HUES64 (cell line): Measurements from ENCODE around the gene WHRN.

ENCODE experiments used
- H3K27ac ChIP-seq: 2 replicates; pipeline ENCODE4 v1.7.0; 2013; ENCODE audit warnings: low read depth, low read length, inconsistent platforms
- H3K27me3 ChIP-seq: 2 replicates; pipeline ENCODE4 v1.6.1; 2013; ENCODE audit warnings: mild to moderate bottlenecking, low read length; ENCODE audit not compliant: insufficient read depth
- H3K36me3 ChIP-seq: 2 replicates; pipeline ENCODE4 v1.6.1; 2013; ENCODE audit warnings: mild to moderate bottlenecking, low read length; ENCODE audit not compliant: insufficient read depth
- H3K4me1 ChIP-seq: 2 replicates; pipeline ENCODE4 v1.6.1; 2013; ENCODE audit warnings: mild to moderate bottlenecking, low read length, moderate library complexity; ENCODE audit not compliant: insufficient read depth
- H3K4me3 ChIP-seq: 2 replicates; pipeline ENCODE4 v1.5.1; 2013; ENCODE audit warnings: mild to moderate bottlenecking, low read length, moderate library complexity
- H3K9ac ChIP-seq: 2 replicates; pipeline ENCODE4 v1.6.1; 2013; ENCODE audit warnings: mild to moderate bottlenecking, low read depth, low read length
- H3K9me3 ChIP-seq: 2 replicates; pipeline ENCODE4 v1.6.1; 2013; ENCODE audit warnings: low read depth, low read length; ENCODE audit not compliant: insufficient read depth
- WGBS: fragments of 150-250, 120-280 bp; methylation state at CpG from one replicate; pipeline ENCODE4 v1.1.7; 2013; ENCODE audit warnings: missing lambda C conversion rate; 5-methylcytosine and 5-hydroxymethylcytosine counted together

Gene WHRN

GRCh38 chr9:114426046-114426948 lies 79.0 kb downstream of the WHRN start:
- 90% methylated on average over 18 of the region's 18 CpGs for WGBS
- Histone ChIP-seq H3K4me1 (no peaks in the 10 kb centered on the region), H3K27ac (no peak overlapping the region), H3K9ac (no peak overlapping the region), H3K9me3 (no peaks in the 10 kb centered on the region), H3K36me3 (no peaks in the 10 kb centered on the region), H3K4me3 (no peak overlapping the region), H3K27me3 (no peaks in the 10 kb centered on the region)

- H3K4me3 ChIP-seq = no peak overlapping the region
- no peaks in the 10 kb centered on the region for H3K36me3 ChIP-seq
- H3K9me3 ChIP-seq = no peaks in the 10 kb centered on the region
- WGBS = 91% methylated on average over 11 of the region's 11 CpGs
- H3K9ac ChIP-seq = no peak overlapping the region
- H3K4me1 ChIP-seq = no peaks in the 10 kb centered on the region
- H3K27ac ChIP-seq = no peak overlapping the region
- no peaks in the 10 kb centered on the region for H3K27me3 ChIP-seq
Measured at GRCh38 chr9:114425126-114425525, 80.1 kb downstream of the WHRN start.

- 91% methylated on average over 12 of the region's 12 CpGs for WGBS
- Histone ChIP-seq H3K4me1 (no peaks in the 10 kb centered on the region), H3K27ac (no peak overlapping the region), H3K27me3 (no peaks in the 10 kb centered on the region), H3K4me3 (no peak overlapping the region), H3K9me3 (no peaks in the 10 kb centered on the region), H3K9ac (no peak overlapping the region), H3K36me3 (no peaks in the 10 kb centered on the region)
Measured at GRCh38 chr9:114424126-114424525, 81.1 kb downstream of the WHRN start.

GRCh38 chr9:114423181-114423580 lies 82.1 kb downstream of the WHRN start:
- 90% methylated on average over 14 of the region's 14 CpGs for WGBS
- no peak overlapping the region for H3K9ac ChIP-seq
- no peaks in the 10 kb centered on the region for H3K36me3 ChIP-seq
- H3K4me1 ChIP-seq = no peaks in the 10 kb centered on the region
- H3K27me3 ChIP-seq = no peaks in the 10 kb centered on the region
- no peak overlapping the region for H3K4me3 ChIP-seq
- no peaks in the 10 kb centered on the region for H3K9me3 ChIP-seq
- H3K27ac ChIP-seq = no peak overlapping the region

- 87% methylated on average over 2 of the region's 2 CpGs for WGBS
- no peak overlapping the region for H3K9ac ChIP-seq
Measured at GRCh38 chr9:114421147-114421546, 84.1 kb downstream of the WHRN start.

GRCh38 chr9:114419796-114420195 lies 85.5 kb downstream of the WHRN start:
- Histone ChIP-seq H3K4me3 (no peak overlapping the region), H3K36me3 (no peaks in the 10 kb centered on the region)
- 94% methylated on average over 5 of the region's 8 CpGs for WGBS

More at GRCh38 chr9:114421147-114421546, 84.1 kb downstream of the WHRN start:
- no peak overlapping the region for H3K27ac ChIP-seq
- H3K4me1 ChIP-seq = no peaks in the 10 kb centered on the region
- no peak overlapping the region for H3K4me3 ChIP-seq
- no peaks in the 10 kb centered on the region for H3K27me3 ChIP-seq
- H3K36me3 ChIP-seq = no peaks in the 10 kb centered on the region
- no peaks in the 10 kb centered on the region for H3K9me3 ChIP-seq

GRCh38 chr9:114418053-114418452 lies 87.2 kb downstream of the WHRN start:
- Histone ChIP-seq H3K9ac (no peak overlapping the region), H3K4me3 (no peak overlapping the region), H3K9me3 (no peaks in the 10 kb centered on the region), H3K36me3 (no peaks in the 10 kb centered on the region), H3K27ac (no peak overlapping the region), H3K4me1 (peaks cover 11% of the 10 kb centered on the region; the same call in 1 of the 2 replicates), H3K27me3 (no peaks in the 10 kb centered on the region)
- WGBS = 94% methylated on average over 6 of the region's 6 CpGs

More at GRCh38 chr9:114419796-114420195, 85.5 kb downstream of the WHRN start:
- Histone ChIP-seq H3K9ac (no peak overlapping the region), H3K27ac (no peak overlapping the region), H3K27me3 (no peaks in the 10 kb centered on the region), H3K4me1 (no peaks in the 10 kb centered on the region), H3K9me3 (no peaks in the 10 kb centered on the region)

GRCh38 chr9:114417511-114417910 lies 87.8 kb downstream of the WHRN start:
- no peak overlapping the region for H3K27ac ChIP-seq
- no peaks in the 10 kb centered on the region for H3K9me3 ChIP-seq
- H3K27me3 ChIP-seq = no peaks in the 10 kb centered on the region
- WGBS = 91% methylated on average over 3 of the region's 3 CpGs
- no peak overlapping the region for H3K4me3 ChIP-seq
- H3K36me3 ChIP-seq = no peaks in the 10 kb centered on the region
- peaks cover 11% of the 10 kb centered on the region; the same call in 1 of the 2 replicates for H3K4me1 ChIP-seq
- H3K9ac ChIP-seq = no peak overlapping the region

- WGBS = 92% methylated on average over 2 of the region's 2 CpGs
- Histone ChIP-seq H3K36me3 (no peaks in the 10 kb centered on the region), H3K27me3 (no peaks in the 10 kb centered on the region), H3K4me1 (peaks cover 11% of the 10 kb centered on the region; the same call in 1 of the 2 replicates), H3K9ac (no peak overlapping the region), H3K9me3 (no peaks in the 10 kb centered on the region), H3K27ac (no peak overlapping the region), H3K4me3 (no peak overlapping the region)
Measured at GRCh38 chr9:114416906-114417305, 88.4 kb downstream of the WHRN start.

- Histone ChIP-seq H3K9ac (no peak overlapping the region), H3K9me3 (no peaks in the 10 kb centered on the region), H3K4me1 (peaks cover 11% of the 10 kb centered on the region; the same call in 1 of the 2 replicates), H3K27me3 (no peaks in the 10 kb centered on the region), H3K36me3 (no peaks in the 10 kb centered on the region), H3K4me3 (no peak overlapping the region), H3K27ac (no peak overlapping the region)
- 92% methylated on average over 4 of the region's 5 CpGs for WGBS
Measured at GRCh38 chr9:114416290-114416689, 89.0 kb downstream of the WHRN start.

- H3K36me3 ChIP-seq = no peaks in the 10 kb centered on the region
- 93% methylated on average over 2 of the region's 2 CpGs for WGBS
- no peaks in the 10 kb centered on the region for H3K27me3 ChIP-seq
- no peak overlapping the region for H3K4me3 ChIP-seq
- peaks cover 11% of the 10 kb centered on the region; the same call in 1 of the 2 replicates for H3K4me1 ChIP-seq
- no peak overlapping the region for H3K27ac ChIP-seq
- no peaks in the 10 kb centered on the region for H3K9me3 ChIP-seq
- H3K9ac ChIP-seq = no peak overlapping the region
Measured at GRCh38 chr9:114414346-114414745, 90.9 kb downstream of the WHRN start.
